Endothelial cell of umbilical vein (primary cell): ENCODE results near the gene TLR1. TPM values are rescaled to one million over a fixed set of nuclear protein-coding genes. Genes with fewer than 3 reads are reported as not detected.

Source experiments
- BruUV-seq: library from RNA; stranded (reverse); fragments of 400-500 nt; replicated peaks from 2 replicates; lab custom pipeline; 2021; lab: Mats Ljungman, UMichigan
- CTCF ChIA-PET: fragments of 300-600, 350-600 bp; sonication (Branson Sonifier 250); formaldehyde crosslinking; loops from one replicate; lab custom pipeline; 2021; ENCODE audit warnings: antibody characterized with exemption, inconsistent platforms; lab: Charles Lee
- POLR2A ChIA-PET: fragments of 300-600, 350-600 bp; sonication (Branson Sonifier 250); formaldehyde crosslinking; loops from one replicate; lab custom pipeline; 2021; ENCODE audit warnings: antibody characterized with exemption, inconsistent platforms; lab: Charles Lee
- DNase-seq: peaks from one replicate; pipeline ENCODE4 v3.0.0-alpha.2; 2011; ENCODE audit warnings: low read depth, low spot score
- FAIRE-seq: peaks from 2 replicates; lab custom pipeline; 2011; peaks lifted over from hg19 to GRCh38; lab: Jason Lieb, UNC
- H2AFZ ChIP-seq: 2 replicates; pipeline ENCODE4 v1.6.0; 2012; ENCODE audit warnings: low read depth, low read length, control low read depth, inconsistent platforms
- H3K27ac ChIP-seq: 2 replicates; pipeline ENCODE4 v1.5.1; 2011; ENCODE audit warnings: low read depth, mild to moderate bottlenecking, control low read depth, low read length, moderate library complexity; ENCODE audit not compliant: insufficient read depth
- H3K27me3 ChIP-seq, 2 experiments: 2 replicates each; pipeline versions ENCODE4 v1.6.0 to v1.6.1; 2011; ENCODE audit warnings: low read length in 2 of 2, mixed read lengths in 1 of 2; ENCODE audit not compliant: control insufficient read depth in 2 of 2, insufficient read depth in 2 of 2
- H3K36me3 ChIP-seq, 2 experiments: 2 replicates in 1 of 2; 3 replicates in 1 of 2; pipeline ENCODE4 v1.5.1; 2011; ENCODE audit warnings: low read length in 2 of 2, mild to moderate bottlenecking in 1 of 2, moderate library complexity in 1 of 2; ENCODE audit not compliant: control insufficient read depth in 2 of 2, insufficient read depth in 2 of 2; ENCODE audit errors: extremely low read depth in 1 of 2
- H3K4me1 ChIP-seq: 3 replicates; pipeline ENCODE4 v1.5.1; 2011; ENCODE audit warnings: mild to moderate bottlenecking, low read length; ENCODE audit not compliant: control insufficient read depth, insufficient read depth; ENCODE audit errors: extremely low read depth
- H3K4me2 ChIP-seq: 2 replicates; pipeline ENCODE4 v1.6.1; 2011; ENCODE audit warnings: low read length, control low read depth, mixed read lengths; ENCODE audit not compliant: insufficient read depth
- H3K4me3 ChIP-seq, 3 experiments: fragments of 200-600 bp in 1 of 3; sonication (generic), shearing (Covaris generic) in 1 of 3; replicated peaks in 1 of 3; 2 replicates each; pipeline ENCODE4 v1.5.1; 2011 to 2016; ENCODE audit warnings: control low read depth in 3 of 3, low read length in 3 of 3, mild to moderate bottlenecking in 2 of 3, inconsistent platforms in 1 of 3, low read depth in 1 of 3, moderate library complexity in 1 of 3; ENCODE audit not compliant: insufficient read depth in 1 of 3
- H3K79me2 ChIP-seq: 2 replicates; pipeline ENCODE4 v1.6.0; 2012; ENCODE audit warnings: low read length, inconsistent platforms; ENCODE audit not compliant: control insufficient read depth, insufficient read depth
- H3K9ac ChIP-seq: replicated peaks from 2 replicates; pipeline ENCODE3; 2011; ENCODE audit warnings: low read length, control low read depth; ENCODE audit not compliant: insufficient read depth; ENCODE audit errors: extremely low read depth
- H3K9me1 ChIP-seq: replicated peaks from 3 replicates; pipeline ENCODE4 v1.6.0; 2011; ENCODE audit warnings: mild to moderate bottlenecking, low read length; ENCODE audit not compliant: control insufficient read depth, insufficient read depth; ENCODE audit errors: extremely low read depth
- H3K9me3 ChIP-seq: replicated peaks from 2 replicates; pipeline ENCODE4 v1.5.1; 2012; ENCODE audit warnings: low read length, inconsistent platforms; ENCODE audit not compliant: control insufficient read depth, insufficient read depth
- H4K20me1 ChIP-seq: replicated peaks from 2 replicates; pipeline ENCODE3; 2011; ENCODE audit warnings: mild to moderate bottlenecking, low read length; ENCODE audit not compliant: control insufficient read depth, insufficient read depth; ENCODE audit errors: extremely low read depth
- CTCF ChIP-seq, 2 donors: IDR thresholded peaks; 1 replicate in 1 of 2; 2 replicates in 1 of 2; pipeline ENCODE4 v1.5.1; 2011; ENCODE audit warnings: low read length in 2 of 2, mild to moderate bottlenecking in 2 of 2, moderate library complexity in 2 of 2, control low read depth in 1 of 2, inconsistent platforms in 1 of 2, low read depth in 1 of 2; ENCODE audit not compliant: insufficient read depth in 1 of 2; ENCODE audit errors: extremely low read depth in 1 of 2
- EZH2 ChIP-seq: IDR thresholded peaks from 2 replicates; pipeline ENCODE4 v1.6.1; 2012; ENCODE audit warnings: borderline replicate concordance, low read depth, mild to moderate bottlenecking, moderate library complexity, low read length, inconsistent platforms; ENCODE audit not compliant: severe bottlenecking
- FOS ChIP-seq: IDR thresholded peaks from 2 replicates; pipeline ENCODE4 v1.6.1; 2011; ENCODE audit warnings: mild to moderate bottlenecking, low read length, moderate library complexity, borderline replicate concordance; ENCODE audit not compliant: insufficient read depth
- GATA2 ChIP-seq: IDR thresholded peaks from 2 replicates; pipeline ENCODE4 v1.7.0; 2011; ENCODE audit warnings: low read depth, mild to moderate bottlenecking, moderate library complexity, mixed read lengths, low read length; ENCODE audit not compliant: insufficient read length, insufficient read depth
- JUN ChIP-seq: IDR thresholded peaks from 2 replicates; pipeline ENCODE4 v1.6.1; 2011; ENCODE audit warnings: borderline replicate concordance, low read depth; ENCODE audit not compliant: insufficient read length, insufficient read depth
- MAX ChIP-seq: IDR thresholded peaks from 2 replicates; pipeline ENCODE4 v1.6.1; 2011; ENCODE audit not compliant: insufficient read depth, insufficient read length
- MYC ChIP-seq: IDR thresholded peaks from one replicate; pipeline ENCODE4 v1.6.1; 2011; ENCODE audit warnings: mild to moderate bottlenecking, low read depth, low read length
- POLR2A ChIP-seq: IDR thresholded peaks from 2 replicates; pipeline ENCODE4 v1.6.1; 2012; ENCODE audit warnings: low read depth, mild to moderate bottlenecking, control low read depth, low read length
- POLR2AphosphoS5 ChIP-seq: IDR thresholded peaks from 2 replicates; pipeline ENCODE4 v1.6.1; 2012; ENCODE audit warnings: low read depth, mild to moderate bottlenecking, control low read depth, low read length, moderate library complexity; ENCODE audit not compliant: insufficient read depth
- dilution Hi-C: fragments of 300-500 bp; cut with MboI; formaldehyde crosslinking; loops from one replicate; pipeline ENCODE4 v1.15.0; 2019; ENCODE audit warnings: low sequenced_read_pairs; ENCODE audit not compliant: extremely low pct_ligation_motif_present
- intact Hi-C: fragments of 100-400 bp; cut with micrococcal nuclease; formaldehyde crosslinking; loops from one replicate; pipeline ENCODE4 v1.10.0; 2022
- polyA plus RNA-seq, 4 experiments: library from polyadenylated mRNA; depleted of rRNA in 3 of 4; stranded (reverse) in 3 of 4; unstranded in 1 of 4; fragments of >200 nt; gene quantifications; 2 replicates each; pipeline versions ENCODE4 v1.2.1 to v1.2.3, GENCODE V29; 2011 to 2012; ENCODE audit warnings: missing spikeins in 1 of 4
- total RNA-seq: library from RNA; stranded (reverse); gene quantifications from 2 replicates; pipeline ENCODE4 v1.2.3, GENCODE V29; 2021

Gene TLR1
- total and polyA plus RNA-seq, 2 donors (not counting 3 experiments of a cell fraction or from before 2014, with no cell fraction given): 0.81 to 2.7 TPM

- H3K4me3 ChIP-seq: no peak overlapping the region
- no peak overlapping the region for H3K27ac ChIP-seq
- H3K9me3 ChIP-seq: no peaks in the 10 kb centered on the region
- H3K79me2 ChIP-seq: no peaks in the 10 kb centered on the region
- ChIA-PET POLR2A (no interaction called here), CTCF (interaction anchor here (0.7 to 2.9 kb wide), 5 partner anchors 9 to 69 kb away, joined by 3 to 18 read pairs (median 3); partner anchors contain the start of gene TLR10)
- no peaks in the 10 kb centered on the region for H3K27me3 ChIP-seq
- H3K9me1 ChIP-seq: no peaks in the 10 kb centered on the region
- H3K4me2 ChIP-seq: no peak overlapping the region
- no TSS peak for BruUV-seq
- no peak overlapping the region for H2AFZ ChIP-seq
- DNase-seq: no peak
- no peak for FAIRE-seq
- H3K4me1 ChIP-seq: no peaks in the 10 kb centered on the region
- dilution Hi-C loops: no loop called here
- H3K36me3 ChIP-seq: no peaks in the 10 kb centered on the region
- intact Hi-C loops: no loop called here
- H3K9ac ChIP-seq: no peak overlapping the region
- no peak for TF ChIP-seq JUN
- no peak for TF ChIP-seq POLR2A
- no peak for TF ChIP-seq FOS
- no peak for TF ChIP-seq POLR2AphosphoS5
- TF ChIP-seq MAX: no peak
- no peak for TF ChIP-seq MYC
- no peak for TF ChIP-seq CTCF (IDR thresholded peaks at IDR 0.05; ENCODE audit: extremely low read depth in 1 of 2, insufficient read depth in 1 of 2, low read depth in 1 of 2, low read length in 2 of 2)
- no peak for TF ChIP-seq EZH2
- no peak for TF ChIP-seq GATA2
- H4K20me1 ChIP-seq: no peaks in the 10 kb centered on the region
These were observed 13.6 kb downstream of the TLR1 start for GRCh38 chr4:38791010-38791409.
